ENCODE results near the gene KLHL17.

DNA sequence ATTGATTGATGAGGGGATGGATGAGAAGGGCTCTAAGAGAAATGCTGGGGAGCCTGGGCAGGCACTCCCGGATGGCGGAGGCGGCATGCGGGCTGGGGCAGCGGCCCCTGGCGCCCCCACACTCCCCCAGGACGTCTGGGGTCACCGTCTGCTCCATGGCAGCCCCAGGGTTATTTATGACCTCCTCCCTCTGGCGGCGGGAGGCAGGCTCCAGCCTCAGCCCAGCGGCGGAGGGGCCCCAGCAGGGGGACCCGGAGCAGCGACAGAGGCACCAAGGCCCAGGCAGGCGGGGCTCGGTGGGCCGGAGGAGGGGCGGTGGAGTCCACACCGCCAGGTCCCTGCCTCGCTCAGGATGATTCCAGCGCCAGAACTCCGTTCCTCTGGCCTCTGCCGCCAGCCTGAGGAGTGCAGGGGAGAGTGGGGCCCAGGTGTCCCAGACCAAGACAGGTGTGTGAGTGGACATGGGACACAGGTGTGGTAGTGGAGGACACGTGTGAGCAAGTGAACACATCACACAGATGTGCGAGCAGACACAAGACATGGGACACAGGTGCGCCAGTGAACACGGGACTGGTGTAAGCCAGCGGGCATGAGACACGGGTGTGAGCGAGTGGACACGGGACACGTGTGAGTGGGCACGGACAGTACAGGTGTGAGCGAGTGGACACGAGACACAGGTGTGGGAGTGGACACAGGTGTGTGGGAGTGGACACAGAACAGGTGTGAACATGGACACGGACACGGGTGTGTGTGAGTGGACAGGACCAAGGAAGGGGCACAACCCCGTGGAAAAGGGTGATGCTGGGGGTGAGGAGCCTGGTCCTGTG lies 39.2 kb upstream of the KLHL17 start:
- TF ChIP-seq, protein P1, sequence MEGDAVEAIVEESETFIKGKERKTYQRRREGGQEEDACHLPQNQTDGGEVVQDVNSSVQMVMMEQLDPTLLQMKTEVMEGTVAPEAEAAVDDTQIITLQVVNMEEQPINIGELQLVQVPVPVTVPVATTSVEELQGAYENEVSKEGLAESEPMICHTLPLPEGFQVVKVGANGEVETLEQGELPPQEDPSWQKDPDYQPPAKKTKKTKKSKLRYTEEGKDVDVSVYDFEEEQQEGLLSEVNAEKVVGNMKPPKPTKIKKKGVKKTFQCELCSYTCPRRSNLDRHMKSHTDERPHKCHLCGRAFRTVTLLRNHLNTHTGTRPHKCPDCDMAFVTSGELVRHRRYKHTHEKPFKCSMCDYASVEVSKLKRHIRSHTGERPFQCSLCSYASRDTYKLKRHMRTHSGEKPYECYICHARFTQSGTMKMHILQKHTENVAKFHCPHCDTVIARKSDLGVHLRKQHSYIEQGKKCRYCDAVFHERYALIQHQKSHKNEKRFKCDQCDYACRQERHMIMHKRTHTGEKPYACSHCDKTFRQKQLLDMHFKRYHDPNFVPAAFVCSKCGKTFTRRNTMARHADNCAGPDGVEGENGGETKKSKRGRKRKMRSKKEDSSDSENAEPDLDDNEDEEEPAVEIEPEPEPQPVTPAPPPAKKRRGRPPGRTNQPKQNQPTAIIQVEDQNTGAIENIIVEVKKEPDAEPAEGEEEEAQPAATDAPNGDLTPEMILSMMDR (IDR thresholded peaks at IDR 0.05 in 4 of 5, conservative IDR thresholded peaks at IDR 0.05 in 1 of 5), result peak; percentile 34 to 74 (median 55)
- no peak for TF ChIP-seq POLR2A (IDR thresholded peaks at IDR 0.05)
